DND-41 (cell line): Measurements from ENCODE around the gene ZDHHC14.

ENCODE experiments used
- ATAC-seq: fragments of 200-7000 bp; cut with Tn5 transposase; 3 replicates; pipeline ENCODE4 v1.9.1; 2021; ENCODE audit warnings: low read depth; ENCODE audit not compliant: insufficient read depth
- DNase-seq: peaks from one replicate; pipeline ENCODE4 v3.0.0-alpha.2; 2020
- H2AFZ ChIP-seq: 2 replicates; pipeline ENCODE4 v1.6.0; 2012; ENCODE audit warnings: low read depth, low read length
- H3K27ac ChIP-seq: 2 replicates; pipeline ENCODE4 v1.5.1; 2012; ENCODE audit warnings: low read length, inconsistent platforms
- H3K27me3 ChIP-seq: fragments of 200-600 bp; sonication (generic); 2 replicates; pipeline ENCODE4 v1.6.0; 2012; ENCODE audit warnings: low read length, mild to moderate bottlenecking, inconsistent platforms; ENCODE audit not compliant: insufficient read depth, poor library complexity
- H3K36me3 ChIP-seq: 2 replicates; pipeline ENCODE4 v1.5.1; 2012; ENCODE audit warnings: low read length, inconsistent platforms; ENCODE audit not compliant: insufficient read depth
- H3K4me1 ChIP-seq: 2 replicates; pipeline ENCODE4 v1.5.1; 2012; ENCODE audit warnings: mild to moderate bottlenecking, low read length; ENCODE audit not compliant: insufficient read depth
- H3K4me2 ChIP-seq: 2 replicates; pipeline ENCODE4 v1.6.0; 2012; ENCODE audit warnings: mild to moderate bottlenecking, moderate library complexity, low read length, inconsistent platforms; ENCODE audit not compliant: insufficient read depth
- H3K4me3 ChIP-seq, 2 experiments: fragments of 200-600 bp in 1 of 2; shearing (Covaris generic) in 1 of 2; 2 replicates each; pipeline ENCODE4 v1.5.1; 2012 to 2016; ENCODE audit warnings: inconsistent platforms in 2 of 2, low read length in 2 of 2, mild to moderate bottlenecking in 2 of 2, low read depth in 1 of 2, moderate library complexity in 1 of 2
- H3K79me2 ChIP-seq: 2 replicates; pipeline ENCODE4 v1.6.0; 2012; ENCODE audit warnings: low read length, inconsistent platforms; ENCODE audit not compliant: insufficient read depth
- H3K9ac ChIP-seq: 2 replicates; pipeline ENCODE4 v1.6.0; 2012; ENCODE audit warnings: low read depth, mild to moderate bottlenecking, inconsistent platforms, low read length, moderate library complexity
- H3K9me3 ChIP-seq: 2 replicates; pipeline ENCODE4 v1.5.1; 2012; ENCODE audit warnings: low read length, moderate library complexity, mild to moderate bottlenecking, inconsistent platforms; ENCODE audit not compliant: insufficient read depth, severe bottlenecking
- H4K20me1 ChIP-seq: 2 replicates; pipeline ENCODE4 v1.6.0; 2012; ENCODE audit warnings: low read length; ENCODE audit not compliant: insufficient read depth
- EZH2 ChIP-seq: IDR thresholded peaks from 3 replicates; pipeline ENCODE4 v1.6.1; 2012; ENCODE audit warnings: borderline replicate concordance, low read depth, mild to moderate bottlenecking, moderate library complexity, low read length, inconsistent platforms; ENCODE audit not compliant: severe bottlenecking
- TF ChIP-seq, protein P1 (sequence below): IDR thresholded peaks from 2 replicates; pipeline ENCODE4 v1.5.1; 2012; ENCODE audit warnings: borderline replicate concordance, low read length, moderate library complexity, mild to moderate bottlenecking; ENCODE audit not compliant: poor library complexity, severe bottlenecking; ENCODE audit errors: extremely low read depth

Gene ZDHHC14

DNA sequence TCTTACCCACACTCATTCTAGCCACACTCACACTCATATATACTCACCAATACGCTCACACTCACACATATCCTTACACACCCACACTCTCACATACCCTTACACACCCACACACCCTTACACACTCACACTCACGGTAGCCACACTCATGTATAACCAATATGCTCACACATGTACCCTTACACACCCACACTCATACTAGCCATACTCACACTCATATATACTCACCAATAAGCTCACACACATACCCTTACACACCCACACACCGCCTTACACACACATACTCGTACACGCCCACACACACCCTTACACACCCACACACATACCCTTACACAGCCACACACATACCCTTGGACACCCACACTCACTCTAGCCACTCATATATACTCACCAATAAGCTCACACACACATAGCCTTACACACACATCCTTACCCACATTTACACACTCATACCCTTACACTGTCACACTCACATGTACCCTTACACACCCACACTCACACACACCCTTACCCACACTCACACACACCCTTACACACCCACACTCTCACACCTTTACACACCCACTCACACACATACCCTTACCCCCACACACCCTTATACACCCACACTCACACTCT is 249.6 kb downstream of the ZDHHC14 start:
- H2AFZ ChIP-seq, result no peak overlapping the region
- no peak overlapping the region for H3K9ac ChIP-seq
- ATAC-seq (no peak), DNase-seq (no peak)
- H3K79me2 ChIP-seq, result no peaks in the 10 kb centered on the region
- H3K36me3 ChIP-seq, result no peaks in the 10 kb centered on the region
- H3K9me3 ChIP-seq, result no peaks in the 10 kb centered on the region
- peaks cover 7% of the 10 kb centered on the region for H3K27me3 ChIP-seq
- no peak overlapping the region for H3K27ac ChIP-seq
- H3K4me3 ChIP-seq, result no peak overlapping the region
- TF ChIP-seq, protein P1, sequence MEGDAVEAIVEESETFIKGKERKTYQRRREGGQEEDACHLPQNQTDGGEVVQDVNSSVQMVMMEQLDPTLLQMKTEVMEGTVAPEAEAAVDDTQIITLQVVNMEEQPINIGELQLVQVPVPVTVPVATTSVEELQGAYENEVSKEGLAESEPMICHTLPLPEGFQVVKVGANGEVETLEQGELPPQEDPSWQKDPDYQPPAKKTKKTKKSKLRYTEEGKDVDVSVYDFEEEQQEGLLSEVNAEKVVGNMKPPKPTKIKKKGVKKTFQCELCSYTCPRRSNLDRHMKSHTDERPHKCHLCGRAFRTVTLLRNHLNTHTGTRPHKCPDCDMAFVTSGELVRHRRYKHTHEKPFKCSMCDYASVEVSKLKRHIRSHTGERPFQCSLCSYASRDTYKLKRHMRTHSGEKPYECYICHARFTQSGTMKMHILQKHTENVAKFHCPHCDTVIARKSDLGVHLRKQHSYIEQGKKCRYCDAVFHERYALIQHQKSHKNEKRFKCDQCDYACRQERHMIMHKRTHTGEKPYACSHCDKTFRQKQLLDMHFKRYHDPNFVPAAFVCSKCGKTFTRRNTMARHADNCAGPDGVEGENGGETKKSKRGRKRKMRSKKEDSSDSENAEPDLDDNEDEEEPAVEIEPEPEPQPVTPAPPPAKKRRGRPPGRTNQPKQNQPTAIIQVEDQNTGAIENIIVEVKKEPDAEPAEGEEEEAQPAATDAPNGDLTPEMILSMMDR, result no peak
- TF ChIP-seq EZH2, result no peak
- no peak overlapping the region for H3K4me2 ChIP-seq
- H3K4me1 ChIP-seq, result no peaks in the 10 kb centered on the region
- H4K20me1 ChIP-seq, result no peaks in the 10 kb centered on the region; the same call in 1 of the 2 replicates

- Histone ChIP-seq H3K27ac (no peak overlapping the region), H3K4me2 (no peak overlapping the region), H3K36me3 (no peaks in the 10 kb centered on the region), H3K4me1 (no peaks in the 10 kb centered on the region), H4K20me1 (no peaks in the 10 kb centered on the region; the same call in 1 of the 2 replicates), H2AFZ (no peak overlapping the region), H3K9ac (no peak overlapping the region), H3K4me3 (no peak overlapping the region), H3K9me3 (no peaks in the 10 kb centered on the region), H3K27me3 (peaks cover 7% of the 10 kb centered on the region), H3K79me2 (no peaks in the 10 kb centered on the region)
- TF ChIP-seq, protein P1, result no peak
- TF ChIP-seq EZH2, result no peak
- no peak for ATAC-seq
- DNase-seq, result no peak
Observed at GRCh38 chr6:157631412-157631811, 250.4 kb downstream of the ZDHHC14 start.

GRCh38 chr6:157631838-157632614 is 251.0 kb downstream of the ZDHHC14 start:
- no peak overlapping the region for H2AFZ ChIP-seq
- H3K27ac ChIP-seq, result no peak overlapping the region
- H3K9me3 ChIP-seq, result no peaks in the 10 kb centered on the region
- no peak overlapping the region for H3K9ac ChIP-seq
- no peak overlapping the region for H3K4me3 ChIP-seq
- peaks cover 7% of the 10 kb centered on the region for H3K27me3 ChIP-seq
- no peak overlapping the region for H3K4me2 ChIP-seq
- ATAC-seq (no peak), DNase-seq (no peak)
- H4K20me1 ChIP-seq, result no peaks in the 10 kb centered on the region; the same call in 1 of the 2 replicates
- no peaks in the 10 kb centered on the region for H3K36me3 ChIP-seq
- H3K79me2 ChIP-seq, result no peaks in the 10 kb centered on the region
- H3K4me1 ChIP-seq, result no peaks in the 10 kb centered on the region
- no peak for TF ChIP-seq EZH2
- TF ChIP-seq, protein P1, result no peak
